Hematopoietic multipotent progenitor cell treated with erythropoietin and hydrocortisone succinate and interleukin-3 and kit ligand, for 15 days (in vitro differentiated cells): ENCODE measurements around the gene NPEPL1.

ENCODE experiments used
- DNase-seq: peaks from one replicate; pipeline ENCODE4 v3.0.0-alpha.2; 2015; ENCODE audit warnings: low spot score

Gene NPEPL1

GRCh38 chr20:58701431-58702160, 9.0 kb downstream of the NPEPL1 start:
- no peak for DNase-seq

GRCh38 chr20:58702161-58702510, 9.5 kb downstream of the NPEPL1 start:
- DNase-seq, result no peak

DNA sequence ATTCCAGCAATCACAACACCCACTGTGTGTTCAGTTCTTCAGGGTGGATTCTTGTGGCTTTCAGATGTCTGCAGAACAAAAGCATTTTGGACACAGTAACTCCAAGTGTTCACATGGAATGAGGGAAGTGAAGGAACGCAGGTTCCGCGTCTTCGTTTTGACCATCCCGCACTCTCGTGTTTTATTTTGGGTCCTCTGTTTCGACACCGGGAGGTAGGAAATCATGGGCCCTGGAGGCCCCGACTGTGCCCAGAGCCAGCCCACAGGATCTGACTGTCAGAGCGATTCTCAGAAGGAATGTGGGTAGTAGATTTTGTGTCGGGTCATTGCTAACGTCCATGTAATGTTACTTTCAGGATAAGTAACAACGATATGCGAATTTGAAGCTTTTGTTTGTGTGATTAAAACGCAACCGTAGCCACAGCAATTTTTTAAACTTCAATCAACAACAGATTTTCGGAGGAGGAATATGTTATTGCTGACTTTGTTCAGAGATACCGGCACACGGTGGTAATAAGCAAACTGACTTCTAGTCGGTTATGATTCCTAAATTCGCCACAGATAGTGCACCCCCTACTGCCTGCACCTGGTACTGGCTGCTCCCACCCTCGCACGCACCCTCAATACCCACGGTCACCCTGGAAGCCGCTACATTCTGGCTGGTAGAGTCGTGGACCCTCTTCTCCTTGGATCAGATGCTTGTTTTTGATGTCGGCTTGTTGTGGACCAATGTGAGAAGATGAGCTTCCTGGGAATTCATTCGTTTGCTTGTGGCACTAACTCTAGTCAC, 10.5 kb downstream of the NPEPL1 start:
- DNase-seq, result no peak

DNA sequence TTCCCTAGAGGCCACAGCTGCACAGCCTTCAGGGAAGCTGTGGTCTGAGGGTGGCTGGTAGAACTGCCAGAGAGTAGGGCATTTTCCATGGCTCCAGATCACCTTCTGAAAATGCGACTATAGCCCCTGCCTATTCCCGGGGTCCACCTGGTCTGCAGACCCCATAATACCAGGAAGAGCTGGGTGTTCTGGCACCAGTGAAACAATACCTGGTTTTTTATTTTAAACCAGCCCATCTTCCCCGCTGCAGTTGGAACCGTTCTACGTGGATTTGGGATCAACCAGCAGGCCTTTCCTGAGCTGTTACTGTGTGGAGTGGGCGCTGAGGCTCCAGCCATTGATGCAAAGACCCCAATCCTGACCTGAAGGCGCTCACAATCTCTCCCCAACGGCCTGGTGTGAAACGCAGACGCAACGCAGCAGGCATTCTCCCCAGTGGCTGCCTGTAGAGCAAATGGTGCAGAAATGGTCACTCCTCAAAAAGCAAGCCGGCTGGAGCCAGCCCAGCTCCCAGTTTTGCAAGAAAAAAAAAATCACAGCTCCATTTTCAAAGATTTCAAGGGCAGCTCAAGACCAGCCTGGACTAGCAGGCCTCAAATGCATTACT, 11.3 kb downstream of the NPEPL1 start:
- no peak for DNase-seq

- no peak for DNase-seq
These were observed 12.8 kb downstream of the NPEPL1 start for GRCh38 chr20:58705208-58705926.

GRCh38 chr20:58706150-58706892, 13.7 kb downstream of the NPEPL1 start:
- no peak for DNase-seq

DNA sequence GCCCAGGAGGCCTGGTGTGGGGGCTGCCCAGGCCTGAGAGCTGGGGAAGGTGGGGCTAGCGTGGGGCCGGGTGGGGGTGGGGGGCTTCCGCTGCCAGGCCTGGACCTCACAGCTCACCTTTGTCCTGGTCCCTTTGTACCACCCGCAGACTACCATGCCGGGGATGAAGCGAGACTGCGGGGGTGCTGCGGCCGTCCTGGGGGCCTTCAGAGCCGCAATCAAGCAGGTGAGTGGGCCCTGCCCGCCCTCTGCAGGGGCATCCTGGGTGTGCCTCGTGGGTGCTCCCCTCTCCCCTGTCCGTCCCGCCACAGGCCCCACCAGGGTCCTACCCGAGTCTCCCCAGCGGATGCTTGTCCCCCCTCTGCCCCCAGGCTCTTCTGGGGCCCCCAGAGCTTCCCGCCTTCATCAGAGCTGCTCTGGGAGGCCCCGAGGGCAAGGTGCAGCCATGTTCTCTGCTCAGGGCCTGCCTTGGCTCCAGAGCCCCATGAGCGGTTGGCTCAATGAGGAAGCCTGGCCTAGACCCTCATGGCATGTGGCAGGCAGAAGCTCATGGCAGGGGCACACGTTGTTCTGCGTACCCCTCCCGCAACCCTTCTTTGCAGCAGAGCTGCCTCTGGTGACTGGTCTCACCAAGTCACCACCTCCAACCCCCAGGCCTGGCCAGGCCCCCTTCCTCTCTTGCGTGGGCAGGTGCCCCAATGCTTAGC, 14.5 kb downstream of the NPEPL1 start:
- DNase-seq, result no peak

DNA sequence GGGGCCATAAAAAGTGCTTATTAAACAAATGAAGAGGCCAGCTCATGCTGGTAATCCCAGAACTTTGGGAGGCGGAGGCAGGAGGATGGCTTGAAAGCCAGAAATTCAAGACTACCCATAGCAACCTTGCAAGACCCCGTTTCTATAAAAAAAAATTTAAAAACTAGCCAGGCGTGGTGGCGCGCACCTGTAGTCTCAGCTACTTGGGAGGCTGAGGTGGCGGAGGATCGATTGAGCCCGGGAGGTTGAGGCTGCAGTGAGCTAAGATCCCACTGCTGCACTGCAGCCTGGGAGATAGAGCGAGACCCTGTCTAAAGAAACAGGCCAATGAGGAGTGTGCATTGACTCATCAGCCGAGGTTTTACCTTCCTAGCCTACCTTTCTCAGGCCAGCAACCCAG, 15.2 kb downstream of the NPEPL1 start:
- DNase-seq, result no peak

DNA sequence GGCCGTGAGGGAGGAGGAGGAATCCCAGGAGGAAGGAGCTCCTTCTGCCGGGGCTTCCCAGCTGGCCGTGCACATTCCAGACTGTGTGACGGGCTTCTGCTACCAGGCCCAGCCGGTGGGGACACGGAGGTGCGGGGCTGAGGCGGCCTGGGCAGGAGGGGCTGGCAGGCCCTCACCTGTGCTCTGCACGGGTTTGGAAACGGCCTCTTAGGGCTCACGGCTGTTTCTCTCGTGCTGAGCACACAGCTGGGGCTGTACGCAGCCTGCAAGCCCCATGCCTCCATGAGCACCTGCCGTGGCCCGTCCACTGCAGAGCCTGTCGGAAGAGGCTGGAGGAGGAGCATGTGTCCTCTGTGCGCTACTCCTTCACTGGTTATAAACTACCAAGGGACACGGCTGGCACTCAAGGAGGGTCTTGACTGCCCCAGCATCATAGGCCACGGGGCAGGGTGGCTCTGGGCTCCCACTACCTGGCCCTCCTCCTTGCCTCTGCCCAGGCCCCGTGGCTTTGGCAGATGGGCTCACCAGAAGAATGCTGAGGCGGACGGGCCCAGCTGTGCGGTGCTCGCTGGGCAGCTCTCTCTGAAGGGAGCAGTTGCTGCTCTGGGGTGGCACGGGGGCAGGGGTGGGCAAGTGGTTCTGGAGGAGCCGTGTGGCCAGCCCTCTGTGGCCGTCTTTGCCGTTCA, 15.8 kb downstream of the NPEPL1 start:
- no peak for DNase-seq

- no peak for DNase-seq
These were observed 16.6 kb downstream of the NPEPL1 start for GRCh38 chr20:58709013-58709702.

- no peak for DNase-seq
These were observed 17.1 kb downstream of the NPEPL1 start for GRCh38 chr20:58709703-58710039.

DNA sequence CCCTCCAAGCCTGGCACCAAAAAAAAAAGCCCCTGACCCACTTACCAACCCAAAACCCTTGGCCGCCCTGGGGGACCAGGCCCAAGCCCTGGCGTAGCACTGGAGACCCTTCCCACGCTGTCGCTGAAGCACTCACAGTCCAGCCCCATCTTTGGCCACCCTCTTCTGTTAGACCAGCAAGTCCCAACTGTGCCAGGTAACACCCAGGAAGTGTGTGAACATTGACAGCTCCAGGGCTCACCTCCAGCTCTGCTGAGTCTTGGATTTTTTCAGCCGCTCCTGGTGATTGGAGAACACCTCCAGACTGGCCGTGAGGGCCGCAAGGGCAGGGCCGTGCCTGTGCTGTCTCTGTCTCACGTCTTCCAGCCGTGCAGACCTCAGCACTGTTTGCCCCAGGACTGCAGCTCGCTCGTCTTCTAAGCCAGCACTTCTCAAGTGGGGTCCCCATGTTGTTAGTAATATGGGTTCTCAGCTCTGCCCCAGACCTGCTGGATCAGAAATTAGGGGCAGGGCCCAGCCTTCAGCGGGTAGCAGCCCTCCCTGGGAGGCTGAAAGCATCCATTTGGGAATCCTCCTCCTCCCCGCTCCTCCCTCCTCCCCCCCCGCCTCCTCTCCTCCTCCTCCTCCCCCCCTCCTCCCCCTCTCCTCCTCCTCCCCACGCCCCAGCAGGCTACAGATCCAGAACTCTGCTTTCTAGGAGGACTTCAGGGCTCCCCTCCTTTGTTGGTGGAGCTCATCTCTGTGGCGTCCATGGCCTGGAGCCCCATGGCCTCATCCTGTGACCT, 18.1 kb downstream of the NPEPL1 start:
- no peak for DNase-seq

DNA sequence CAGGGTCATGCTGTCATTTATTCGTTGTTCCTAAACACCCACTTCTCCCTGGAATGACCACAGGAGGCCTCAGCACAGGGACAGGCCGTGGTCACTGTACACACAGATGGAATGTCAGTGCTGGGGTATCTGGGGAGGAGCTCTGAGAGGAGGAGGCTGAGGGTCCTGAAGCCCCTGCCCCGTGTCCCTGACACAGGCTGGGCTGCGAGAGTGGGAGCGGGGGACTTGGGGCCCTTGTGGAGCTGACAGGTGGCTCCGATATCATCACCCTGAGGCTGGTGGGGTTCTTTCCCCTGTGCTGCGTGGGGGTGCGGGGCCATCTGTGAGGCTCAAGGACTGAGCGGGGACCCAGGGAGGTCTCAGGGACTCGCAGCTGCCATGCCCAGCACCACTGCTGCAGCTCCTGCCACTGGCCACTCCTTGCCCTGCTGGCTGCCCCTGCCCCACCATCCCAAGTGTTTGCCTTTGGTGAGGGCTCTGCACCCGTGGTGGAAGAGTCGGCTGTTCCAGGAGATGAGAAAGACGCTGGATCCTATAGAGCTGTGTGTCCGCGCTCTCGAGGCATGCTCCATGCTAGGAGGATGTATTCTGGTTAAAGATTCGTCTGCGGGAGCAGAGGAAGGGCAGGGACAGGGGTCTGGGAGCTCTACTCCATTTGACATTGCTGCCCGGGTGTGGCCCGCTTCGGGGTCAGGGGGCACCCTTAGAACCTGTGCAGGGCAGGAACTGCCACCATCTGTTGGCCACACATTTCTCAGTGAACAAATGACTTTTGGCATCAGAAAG, 18.9 kb downstream of the NPEPL1 start:
- DNase-seq, result no peak

GRCh38 chr20:58712151-58712791, 19.7 kb downstream of the NPEPL1 start:
- no peak for DNase-seq

GRCh38 chr20:58712806-58713731, 20.5 kb downstream of the NPEPL1 start:
- no peak for DNase-seq

- DNase-seq, result no peak
These were observed 21.3 kb downstream of the NPEPL1 start for GRCh38 chr20:58713801-58714339.
